ENCODE data around the gene RAD54L.
A peak's percentile ranks its signal among the peaks of the same experiment; 100 is the strongest.
"Not testable (repeated sequence)": the region's sequence is repeated elsewhere in the genome, so short reads cannot be mapped to it uniquely, and the experiment has no call there.

Gene RAD54L

GRCh38 chr1:46224966-46225365, 22.6 kb upstream of the RAD54L start:
- ChIA-PET CTCF (interaction anchor here (0.7 to 5.4 kb wide), 18 partner anchors 8 to 654 kb away, joined by 3 to 110 read pairs (median 5); partner anchors contain the start of genes LURAP1 and RAD54L), POLR2A (no interaction called here)
- DNase-seq (ENCODE audit: extremely low spot score): no peak
- TF ChIP-seq, protein P1, sequence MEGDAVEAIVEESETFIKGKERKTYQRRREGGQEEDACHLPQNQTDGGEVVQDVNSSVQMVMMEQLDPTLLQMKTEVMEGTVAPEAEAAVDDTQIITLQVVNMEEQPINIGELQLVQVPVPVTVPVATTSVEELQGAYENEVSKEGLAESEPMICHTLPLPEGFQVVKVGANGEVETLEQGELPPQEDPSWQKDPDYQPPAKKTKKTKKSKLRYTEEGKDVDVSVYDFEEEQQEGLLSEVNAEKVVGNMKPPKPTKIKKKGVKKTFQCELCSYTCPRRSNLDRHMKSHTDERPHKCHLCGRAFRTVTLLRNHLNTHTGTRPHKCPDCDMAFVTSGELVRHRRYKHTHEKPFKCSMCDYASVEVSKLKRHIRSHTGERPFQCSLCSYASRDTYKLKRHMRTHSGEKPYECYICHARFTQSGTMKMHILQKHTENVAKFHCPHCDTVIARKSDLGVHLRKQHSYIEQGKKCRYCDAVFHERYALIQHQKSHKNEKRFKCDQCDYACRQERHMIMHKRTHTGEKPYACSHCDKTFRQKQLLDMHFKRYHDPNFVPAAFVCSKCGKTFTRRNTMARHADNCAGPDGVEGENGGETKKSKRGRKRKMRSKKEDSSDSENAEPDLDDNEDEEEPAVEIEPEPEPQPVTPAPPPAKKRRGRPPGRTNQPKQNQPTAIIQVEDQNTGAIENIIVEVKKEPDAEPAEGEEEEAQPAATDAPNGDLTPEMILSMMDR (IDR thresholded peaks at IDR 0.05; ENCODE audit: control extremely low read depth, extremely low read depth, low read depth, missing control alignments): no peak

DNA sequence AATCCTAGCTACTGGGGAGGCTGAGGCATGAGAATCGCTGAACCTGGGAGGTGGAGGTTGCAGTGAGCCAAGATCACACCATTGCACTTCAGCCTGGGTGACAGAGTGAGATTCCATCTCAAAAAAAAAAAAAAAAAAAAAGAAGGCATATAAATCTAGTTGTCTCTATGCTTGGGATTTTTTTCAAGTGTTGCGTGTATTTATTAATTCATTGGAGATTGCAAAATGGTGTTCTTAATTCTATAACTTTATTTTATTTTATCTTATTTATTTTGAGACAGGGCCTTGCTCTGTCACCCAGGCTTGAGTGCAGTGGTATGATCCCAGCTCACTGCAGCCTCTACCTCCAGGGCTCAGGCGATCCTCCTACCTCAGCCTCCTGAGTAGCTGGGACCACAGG, 16.3 kb upstream of the RAD54L start:
- DNase-seq (ENCODE audit: extremely low spot score); POLR2A ChIA-PET: not testable (repeated sequence)
- CTCF ChIA-PET: interaction anchor here (1.3 to 7.0 kb wide), 5 partner anchors 8 to 55 kb away, joined by 3 to 58 read pairs (median 11); partner anchors contain the start of gene RAD54L

GRCh38 chr1:46236882-46237281, 10.7 kb upstream of the RAD54L start:
- CTCF ChIA-PET: interaction anchor here (1.2 kb wide), 1 partner anchor 13 kb away, joined by 5 read pairs; no protein-coding TSS in a partner anchor
- TF ChIP-seq, protein P1 (IDR thresholded peaks at IDR 0.05; ENCODE audit: control extremely low read depth, extremely low read depth, low read depth, missing control alignments): no peak
- DNase-seq (ENCODE audit: extremely low spot score): no peak
- POLR2A ChIA-PET: no interaction called here

DNA sequence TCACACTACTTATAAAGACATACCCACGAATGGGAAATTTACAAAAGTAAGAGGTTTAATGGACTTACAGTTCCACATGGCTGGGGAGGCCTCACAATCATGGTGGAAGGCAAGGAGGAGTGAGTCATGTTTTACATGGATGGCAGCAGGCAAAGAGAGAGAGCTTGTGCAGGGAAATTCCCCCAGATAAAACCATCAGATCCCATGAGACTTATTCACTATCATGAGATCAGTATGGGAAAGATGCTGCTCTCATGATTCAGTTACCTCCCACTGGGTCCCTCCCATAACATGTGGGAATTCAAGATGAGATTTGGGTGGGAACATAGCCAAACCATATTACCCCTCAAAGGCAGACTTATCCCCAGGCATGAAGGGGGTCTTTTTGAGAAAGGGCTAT, 8.7 kb upstream of the RAD54L start:
- CTCF ChIA-PET: interaction anchor here (1.5 kb wide), 1 partner anchor 14 kb away, joined by 8 read pairs; no protein-coding TSS in a partner anchor
- DNase-seq (ENCODE audit: extremely low spot score); POLR2A ChIA-PET: not testable (repeated sequence)

DNA sequence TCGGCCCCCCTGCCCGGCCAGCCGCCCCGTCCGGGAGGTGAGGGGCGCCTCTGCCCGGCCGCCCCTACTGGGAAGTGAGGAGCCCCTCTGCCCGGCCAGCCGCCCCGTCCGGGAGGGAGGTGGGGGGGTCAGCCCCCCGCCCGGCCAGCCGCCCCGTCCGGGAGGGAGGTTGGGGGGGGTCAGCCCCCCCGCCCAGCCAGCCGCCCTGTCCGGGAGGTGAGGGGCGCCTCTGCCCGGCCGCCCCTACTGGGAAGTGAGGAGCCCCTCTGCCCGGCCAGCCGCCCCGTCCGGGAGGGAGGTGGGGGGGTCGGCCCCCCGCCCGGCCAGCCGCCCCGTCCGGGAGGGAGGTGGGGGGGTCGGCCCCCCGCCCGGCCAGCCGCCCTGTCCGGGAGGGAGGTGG, 5.8 kb upstream of the RAD54L start:
- DNase-seq (ENCODE audit: extremely low spot score); POLR2A ChIA-PET; CTCF ChIA-PET: not testable (repeated sequence)

DNA sequence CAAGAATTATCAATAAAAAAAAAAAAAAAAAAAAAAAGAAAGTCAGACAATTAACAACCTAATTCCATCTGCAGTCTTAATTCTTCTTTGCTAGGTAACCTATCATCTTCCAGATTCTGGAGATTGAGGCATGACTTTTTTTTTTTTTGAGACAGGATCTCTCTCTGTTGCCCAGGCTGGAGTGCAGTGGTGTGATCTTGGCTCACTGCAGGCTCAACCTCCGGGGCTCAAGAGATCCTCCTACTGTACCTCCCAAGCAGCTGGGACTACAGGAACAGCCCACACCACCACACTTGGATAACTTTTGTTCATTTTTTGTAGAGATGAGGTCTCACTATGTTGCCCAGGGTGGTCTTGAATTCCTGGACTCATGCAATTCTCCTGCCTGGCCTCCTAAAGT, 4.6 kb upstream of the RAD54L start:
- CTCF ChIA-PET: no interaction called here
- TF ChIP-seq, protein P1 (IDR thresholded peaks at IDR 0.05; ENCODE audit: control extremely low read depth, extremely low read depth, low read depth, missing control alignments): no peak
- POLR2A ChIA-PET: no interaction called here
- DNase-seq (ENCODE audit: extremely low spot score): no peak

DNA sequence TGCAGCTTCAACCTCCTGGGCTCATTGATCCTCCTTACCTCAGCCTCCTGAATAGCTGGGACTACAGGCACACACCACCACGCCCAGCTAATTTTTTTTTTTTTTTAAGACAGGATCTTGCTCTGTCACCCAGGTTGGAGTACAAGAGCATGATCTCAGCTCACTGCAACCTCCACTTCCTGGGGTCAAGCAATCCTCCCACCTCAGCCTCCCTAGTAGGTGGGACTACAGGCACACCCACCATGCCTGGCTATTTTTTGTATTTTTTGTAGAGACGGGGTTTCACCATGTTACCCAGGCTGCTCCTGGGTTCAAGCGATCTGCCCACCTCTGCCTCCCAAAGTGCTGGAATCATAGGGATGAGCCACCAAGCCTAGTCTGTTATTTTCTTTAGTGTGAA, 3.7 kb upstream of the RAD54L start:
- ChIA-PET CTCF (interaction anchor here (0.9 to 4.8 kb wide), 3 partner anchors 11 to 26 kb away, joined by 3 to 44 read pairs (median 42); no protein-coding TSS in a partner anchor), POLR2A (interaction anchor here (0.7 to 1.6 kb wide), 2 partner anchors 104 to 113 kb away, joined by 5 to 11 read pairs; no protein-coding TSS in a partner anchor)
- DNase-seq (ENCODE audit: extremely low spot score): not testable (repeated sequence)

DNA sequence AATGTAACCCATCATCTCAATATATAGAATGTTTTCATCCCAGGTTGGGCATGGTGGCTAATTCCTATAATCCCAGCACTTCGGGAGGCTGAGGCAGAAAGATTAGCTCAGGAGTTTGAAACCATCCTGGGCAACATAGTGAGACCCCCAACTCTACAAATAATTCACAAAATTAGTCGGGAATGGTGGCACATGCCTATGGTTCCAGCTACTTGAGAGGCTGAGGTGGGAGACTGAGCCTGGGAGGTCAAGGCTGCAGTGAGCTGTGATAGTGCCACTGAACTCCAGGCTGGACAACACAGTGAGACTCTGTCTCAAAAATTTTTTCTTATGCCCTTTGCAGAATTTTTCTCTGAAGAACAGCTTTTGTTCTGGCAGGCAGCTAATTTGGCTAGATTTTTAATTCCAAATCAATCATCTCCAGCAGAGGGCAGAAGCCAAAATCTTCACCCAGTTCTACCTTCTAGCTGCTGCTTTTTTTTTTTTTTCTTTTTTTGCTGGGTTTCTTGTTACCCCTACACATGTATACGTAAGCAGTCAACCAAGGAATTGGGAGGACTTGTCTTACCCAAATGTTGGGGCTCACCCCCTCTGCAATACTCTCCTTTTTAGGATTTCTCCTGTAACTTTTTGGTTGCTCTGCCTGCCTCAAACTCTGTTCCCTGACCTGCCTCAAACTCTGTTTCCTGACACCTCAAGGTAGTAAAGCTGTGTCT, 2.7 kb upstream of the RAD54L start:
- ChIA-PET POLR2A (interaction anchor here (0.7 to 1.6 kb wide), 2 partner anchors 103 to 114 kb away, joined by 5 to 11 read pairs; no protein-coding TSS in a partner anchor), CTCF (interaction anchor here (0.7 to 4.8 kb wide), 11 partner anchors 12 to 113 kb away, joined by 3 to 44 read pairs (median 4); no protein-coding TSS in a partner anchor)
- TF ChIP-seq, protein P1 (IDR thresholded peaks at IDR 0.05; ENCODE audit: control extremely low read depth, extremely low read depth, low read depth, missing control alignments): peak; percentile 54
- peak; percentile 51 for DNase-seq (ENCODE audit: extremely low spot score)

- ChIA-PET POLR2A (interaction anchor here (0.6 to 1.5 kb wide), 3 partner anchors 23 to 88 kb away, joined by 3 to 5 read pairs (median 4); no protein-coding TSS in a partner anchor), CTCF (interaction anchor here (1.3 to 4.8 kb wide), 5 partner anchors 13 to 103 kb away, joined by 3 to 44 read pairs (median 39); no protein-coding TSS in a partner anchor)
- not testable (repeated sequence) for DNase-seq (ENCODE audit: extremely low spot score)
Observed at GRCh38 chr1:46246136-46246535, 1.4 kb upstream of the RAD54L start.

All from GM10248 (cell line).